ENCODE results near the gene EN1.

Gene EN1

GRCh38 chr2:118856330-118856977, 9.0 kb upstream of the EN1 start:
- no peaks in the 10 kb centered on the region for H3F3A ChIP-seq (ENCODE audit: low read depth)
- H3K36me3 ChIP-seq (ENCODE audit: insufficient read depth, low read length): no peaks in the 10 kb centered on the region
- H3K4me2 ChIP-seq (ENCODE audit: low read depth, low read length, poor library complexity, severe bottlenecking): no peak overlapping the region
- H3K9ac ChIP-seq (ENCODE audit: low read depth, low read length, poor library complexity, severe bottlenecking): no peak overlapping the region
- no peaks in the 10 kb centered on the region for H3K79me2 ChIP-seq (ENCODE audit: insufficient read depth, low read length)
- no peaks in the 10 kb centered on the region for H3K4me1 ChIP-seq (ENCODE audit: insufficient read depth, low read length, poor library complexity, severe bottlenecking)
- no peaks in the 10 kb centered on the region for H3K9me2 ChIP-seq (replicated peaks; ENCODE audit: low read depth, low read length)
- no peaks in the 10 kb centered on the region for H3K27me3 ChIP-seq (ENCODE audit: insufficient read depth, low read length, poor library complexity, severe bottlenecking)
- no peak overlapping the region for H3K4me3 ChIP-seq (ENCODE audit: low read length, poor library complexity, severe bottlenecking)
- no peaks in the 10 kb centered on the region for H4K20me1 ChIP-seq (ENCODE audit: insufficient read depth, low read length, poor library complexity, severe bottlenecking)
- TF ChIP-seq CTCF (conservative IDR thresholded peaks at IDR 0.05; ENCODE audit: low read length): no peak
- no peak for TF ChIP-seq EZH2phosphoT487 (IDR thresholded peaks at IDR 0.05; ENCODE audit: borderline replicate concordance)
- 0 out of 2 replicates have a peak, but pooled peaks cover 3% of the 10 kb centered on the region for H3K9me3 ChIP-seq (ENCODE audit: insufficient read depth, low read depth, low read length)
- no peak overlapping the region for H2AFZ ChIP-seq (ENCODE audit: low read length)

GRCh38 chr2:118855451-118856279, 8.2 kb upstream of the EN1 start:
- Histone ChIP-seq H3K4me1 (ENCODE audit: insufficient read depth, low read length, poor library complexity, severe bottlenecking) (no peaks in the 10 kb centered on the region), H3K9ac (ENCODE audit: low read depth, low read length, poor library complexity, severe bottlenecking) (no peak overlapping the region), H3K9me2 (replicated peaks; ENCODE audit: low read depth, low read length) (no peaks in the 10 kb centered on the region), H3K27me3 (ENCODE audit: insufficient read depth, low read length, poor library complexity, severe bottlenecking) (no peaks in the 10 kb centered on the region), H3F3A (ENCODE audit: low read depth) (no peaks in the 10 kb centered on the region), H3K4me2 (ENCODE audit: low read depth, low read length, poor library complexity, severe bottlenecking) (no peak overlapping the region), H3K9me3 (ENCODE audit: insufficient read depth, low read depth, low read length) (0 out of 2 replicates have a peak, but pooled peaks cover 3% of the 10 kb centered on the region), H4K20me1 (ENCODE audit: insufficient read depth, low read length, poor library complexity, severe bottlenecking) (no peaks in the 10 kb centered on the region), H3K4me3 (ENCODE audit: low read length, poor library complexity, severe bottlenecking) (no peak overlapping the region), H2AFZ (ENCODE audit: low read length) (no peak overlapping the region), H3K36me3 (ENCODE audit: insufficient read depth, low read length) (no peaks in the 10 kb centered on the region), H3K79me2 (ENCODE audit: insufficient read depth, low read length) (no peaks in the 10 kb centered on the region)
- TF ChIP-seq EZH2phosphoT487 (IDR thresholded peaks at IDR 0.05; ENCODE audit: borderline replicate concordance) (no peak), CTCF (conservative IDR thresholded peaks at IDR 0.05; ENCODE audit: low read length) (no peak)

- H3K9ac ChIP-seq (ENCODE audit: low read depth, low read length, poor library complexity, severe bottlenecking): no peak overlapping the region
- H3K4me2 ChIP-seq (ENCODE audit: low read depth, low read length, poor library complexity, severe bottlenecking): no peak overlapping the region
- no peak overlapping the region for H2AFZ ChIP-seq (ENCODE audit: low read length)
- H4K20me1 ChIP-seq (ENCODE audit: insufficient read depth, low read length, poor library complexity, severe bottlenecking): no peaks in the 10 kb centered on the region
- TF ChIP-seq CTCF (conservative IDR thresholded peaks at IDR 0.05; ENCODE audit: low read length) (no peak), EZH2phosphoT487 (IDR thresholded peaks at IDR 0.05; ENCODE audit: borderline replicate concordance) (no peak)
- no peaks in the 10 kb centered on the region for H3K9me2 ChIP-seq (replicated peaks; ENCODE audit: low read depth, low read length)
- H3K79me2 ChIP-seq (ENCODE audit: insufficient read depth, low read length): no peaks in the 10 kb centered on the region
- H3K4me1 ChIP-seq (ENCODE audit: insufficient read depth, low read length, poor library complexity, severe bottlenecking): no peaks in the 10 kb centered on the region
- no peaks in the 10 kb centered on the region for H3K36me3 ChIP-seq (ENCODE audit: insufficient read depth, low read length)
- H3K27me3 ChIP-seq (ENCODE audit: insufficient read depth, low read length, poor library complexity, severe bottlenecking): no peaks in the 10 kb centered on the region
- 0 out of 2 replicates have a peak, but pooled peaks cover 3% of the 10 kb centered on the region for H3K9me3 ChIP-seq (ENCODE audit: insufficient read depth, low read depth, low read length)
- no peak overlapping the region for H3K4me3 ChIP-seq (ENCODE audit: low read length, poor library complexity, severe bottlenecking)
- no peaks in the 10 kb centered on the region for H3F3A ChIP-seq (ENCODE audit: low read depth)
These were observed 7.3 kb upstream of the EN1 start for GRCh38 chr2:118854507-118855345.

All from Loucy (cell line).